ENCODE results near the gene CHMP4A.

DNA sequence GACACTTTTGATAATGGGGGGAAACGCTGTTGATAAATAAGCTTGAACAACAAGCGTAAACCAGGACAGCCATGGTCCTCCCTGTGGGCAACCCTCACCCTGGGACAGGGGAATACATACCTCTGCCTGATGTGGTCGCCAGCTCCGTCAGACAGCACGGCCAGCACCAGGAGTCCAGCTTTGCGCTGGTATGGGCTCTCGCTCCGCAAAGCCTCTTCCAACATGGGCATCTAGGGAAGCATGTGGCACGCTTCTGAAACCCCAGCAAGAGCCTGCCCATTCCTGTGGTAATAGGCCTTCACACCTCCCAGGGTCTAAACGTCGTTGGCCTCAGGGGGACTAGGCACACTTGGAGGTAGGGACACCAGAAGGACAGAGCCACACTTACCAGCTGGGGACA is 27.5 kb downstream of the CHMP4A start:
- no peak for TF ChIP-seq BHLHE40 (IDR thresholded peaks at IDR 0.05; ENCODE audit: borderline replicate concordance)
- no peak for TF ChIP-seq HDGF (IDR thresholded peaks at IDR 0.05; ENCODE audit: borderline replicate concordance)
- TF ChIP-seq LEF1 (IDR thresholded peaks at IDR 0.05; ENCODE audit: borderline replicate concordance): no peak
- TF ChIP-seq FOXM1 (IDR thresholded peaks at IDR 0.05; ENCODE audit: borderline replicate concordance): no peak
- TF ChIP-seq, protein P1, sequence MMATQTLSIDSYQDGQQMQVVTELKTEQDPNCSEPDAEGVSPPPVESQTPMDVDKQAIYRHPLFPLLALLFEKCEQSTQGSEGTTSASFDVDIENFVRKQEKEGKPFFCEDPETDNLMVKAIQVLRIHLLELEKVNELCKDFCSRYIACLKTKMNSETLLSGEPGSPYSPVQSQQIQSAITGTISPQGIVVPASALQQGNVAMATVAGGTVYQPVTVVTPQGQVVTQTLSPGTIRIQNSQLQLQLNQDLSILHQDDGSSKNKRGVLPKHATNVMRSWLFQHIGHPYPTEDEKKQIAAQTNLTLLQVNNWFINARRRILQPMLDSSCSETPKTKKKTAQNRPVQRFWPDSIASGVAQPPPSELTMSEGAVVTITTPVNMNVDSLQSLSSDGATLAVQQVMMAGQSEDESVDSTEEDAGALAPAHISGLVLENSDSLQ (IDR thresholded peaks at IDR 0.05): no peak
- TF ChIP-seq SP1 (IDR thresholded peaks at IDR 0.05): no peak
- no peak for TF ChIP-seq ARNT (IDR thresholded peaks at IDR 0.05)
- no peak for TF ChIP-seq ELF4 (IDR thresholded peaks at IDR 0.05)
- TF ChIP-seq ZNF384 (IDR thresholded peaks at IDR 0.05): no peak
- TF ChIP-seq NFRKB (IDR thresholded peaks at IDR 0.05): no peak
- TF ChIP-seq TARDBP (IDR thresholded peaks at IDR 0.05): no peak
